HCT116 (cell line): Measurements from ENCODE around the gene ANKRD37. TPM values are rescaled to one million over a fixed set of nuclear protein-coding genes. Genes with fewer than 3 reads are reported as not detected.

Source experiments
- ATAC-seq: fragments of 200-7000 bp; cut with Tn5 transposase; 2 replicates; pipeline ENCODE4 v1.9.1; 2020; ENCODE audit warnings: mild to moderate bottlenecking, moderate library complexity
- BruUV-seq: library from RNA; stranded (reverse); fragments of 400-500 nt; replicated peaks from 2 replicates; lab custom pipeline; 2021; lab: Mats Ljungman, UMichigan
- CTCF ChIA-PET: fragments of 300-600 bp; sonication (Branson Sonifier 250); formaldehyde crosslinking; loops from one replicate; lab custom pipeline; 2021; ENCODE audit warnings: antibody characterized with exemption; lab: Charles Lee
- POLR2A ChIA-PET: fragments of 300-600, 350-600 bp; sonication (Branson Sonifier 250); formaldehyde crosslinking; loops from one replicate; lab custom pipeline; 2021; ENCODE audit warnings: antibody characterized with exemption; lab: Charles Lee
- RAD21 ChIA-PET, 2 experiments: fragments of 300-600 bp; sonication (Branson Sonifier 250); formaldehyde crosslinking; loops; one replicate each; lab custom pipeline; 2023; ENCODE audit warnings: low total read pairs in 2 of 2; ENCODE audit not compliant: uncharacterized antibody in 2 of 2, unreplicated experiment in 2 of 2, low non-redundant PET in 1 of 2; lab: Charles Lee
- DNase-seq: peaks from one replicate; pipeline ENCODE4 v3.0.0-alpha.2; 2010; ENCODE audit warnings: low read depth, low spot score
- H2AFZ ChIP-seq: fragments of 200-600 bp; shearing (Covaris generic), sonication (generic); 2 replicates; pipeline ENCODE4 v1.6.1; 2017; ENCODE audit warnings: low read depth, mixed run types, mixed read lengths, antibody characterized with exemption, low read length; ENCODE audit not compliant: poor library complexity, severe bottlenecking
- H3K27ac ChIP-seq: 2 replicates; pipeline ENCODE4 v1.5.1; 2012; ENCODE audit warnings: low read depth, low read length
- H3K27me3 ChIP-seq: fragments of 200-600 bp; sonication (generic); 2 replicates; pipeline ENCODE4 v1.6.1; 2016; ENCODE audit warnings: mixed run types, low read length, mixed read lengths; ENCODE audit not compliant: insufficient read depth
- H3K36me3 ChIP-seq, 2 experiments: fragments of 200-500 bp in 1 of 2; fragments of 200-600 bp in 1 of 2; sonication (Bioruptor generic) in 1 of 2; sonication (generic) in 1 of 2; 2 replicates each; pipeline versions ENCODE4 v1.5.1 to v1.6.1; 2014 to 2016; ENCODE audit warnings: low read length in 2 of 2, inconsistent platforms in 1 of 2, mixed read lengths in 1 of 2, mixed run types in 1 of 2; ENCODE audit not compliant: insufficient read depth in 2 of 2, control insufficient read depth in 1 of 2
- H3K4me1 ChIP-seq, 2 experiments: fragments of 200-600 bp in 1 of 2; sonication (generic) in 1 of 2; 2 replicates each; pipeline versions ENCODE4 v1.5.1 to v1.6.1; 2012 to 2017; ENCODE audit warnings: low read length in 2 of 2, inconsistent platforms in 1 of 2, mild to moderate bottlenecking in 1 of 2, mixed read lengths in 1 of 2, mixed run types in 1 of 2, moderate library complexity in 1 of 2; ENCODE audit not compliant: insufficient read depth in 2 of 2, control insufficient read depth in 1 of 2
- H3K4me2 ChIP-seq: fragments of 200-600 bp; sonication (generic); 2 replicates; pipeline ENCODE4 v1.6.1; 2017; ENCODE audit warnings: mixed run types, low read length, mixed read lengths
- H3K4me3 ChIP-seq, 2 experiments: fragments of 200-600 bp in 1 of 2; sonication (generic) in 1 of 2; replicated peaks in 1 of 2; 2 replicates each; pipeline ENCODE4 v1.5.1; 2011 to 2016; ENCODE audit warnings: low read length in 2 of 2, control low read depth in 1 of 2, low read depth in 1 of 2, mild to moderate bottlenecking in 1 of 2, mixed read lengths in 1 of 2, mixed run types in 1 of 2
- H3K79me2 ChIP-seq: fragments of 200-600 bp; sonication (generic); 2 replicates; pipeline ENCODE4 v1.6.1; 2017; ENCODE audit warnings: mild to moderate bottlenecking, mixed run types, low read length, moderate library complexity, mixed read lengths; ENCODE audit not compliant: insufficient read depth
- H3K9ac ChIP-seq: fragments of 200-600 bp; sonication (generic); 2 replicates; pipeline ENCODE4 v1.6.1; 2016; ENCODE audit warnings: low read length, mixed read lengths
- H3K9me2 ChIP-seq: fragments of 200-600 bp; sonication (generic), shearing (Covaris generic); 2 replicates; pipeline ENCODE4 v1.6.1; 2017; ENCODE audit warnings: mixed run types, mild to moderate bottlenecking, moderate library complexity; ENCODE audit not compliant: insufficient read depth
- H3K9me3 ChIP-seq, 2 experiments: fragments of 200-500 bp in 1 of 2; fragments of 200-600 bp in 1 of 2; sonication (Bioruptor generic) in 1 of 2; sonication (generic) in 1 of 2; 2 replicates each; pipeline ENCODE4 v1.6.1; 2014 to 2017; ENCODE audit warnings: low read length in 2 of 2, mixed read lengths in 2 of 2, inconsistent platforms in 1 of 2, low read depth in 1 of 2, mild to moderate bottlenecking in 1 of 2, mixed run types in 1 of 2, moderate library complexity in 1 of 2; ENCODE audit not compliant: control insufficient read depth in 1 of 2, insufficient read depth in 1 of 2
- H4K20me1 ChIP-seq: fragments of 200-600 bp; sonication (generic), shearing (Covaris generic); 2 replicates; pipeline ENCODE4 v1.6.1; 2017; ENCODE audit warnings: mixed run types, mild to moderate bottlenecking, moderate library complexity; ENCODE audit not compliant: insufficient read depth
- ATF3 ChIP-seq: IDR thresholded peaks from 2 replicates; pipeline ENCODE4 v1.6.1; 2012
- CEBPB ChIP-seq: IDR thresholded peaks from 2 replicates; pipeline ENCODE4 v1.6.1; 2012; ENCODE audit warnings: low read depth
- CTCF ChIP-seq, 3 experiments: fragments of 200-600 bp in 1 of 3; sonication (generic) in 1 of 3; IDR thresholded peaks in 2 of 3; conservative IDR thresholded peaks in 1 of 3; 2 replicates each; pipeline ENCODE4 v1.5.1; 2012 to 2017; ENCODE audit warnings: low read depth in 2 of 3, low read length in 2 of 3, antibody characterized with exemption in 1 of 3, borderline replicate concordance in 1 of 3, control low read depth in 1 of 3, mild to moderate bottlenecking in 1 of 3, mixed read lengths in 1 of 3, mixed run types in 1 of 3, moderate library complexity in 1 of 3; ENCODE audit not compliant: insufficient read depth in 1 of 3
- EGR1 ChIP-seq: IDR thresholded peaks from 2 replicates; pipeline ENCODE4 v1.6.1; 2012; ENCODE audit warnings: low read depth
- EZH2phosphoT487 ChIP-seq: fragments of 200-600 bp; IDR thresholded peaks from 2 replicates; pipeline ENCODE4 v1.6.1; 2018; ENCODE audit warnings: antibody characterized with exemption, borderline replicate concordance
- FOSL1 ChIP-seq: IDR thresholded peaks from 2 replicates; pipeline ENCODE4 v1.6.1; 2012; ENCODE audit warnings: low read depth
- JUND ChIP-seq: IDR thresholded peaks from 2 replicates; pipeline ENCODE4 v1.6.1; 2012
- SIN3A ChIP-seq: IDR thresholded peaks from 2 replicates; pipeline ENCODE4 v1.6.1; 2012; ENCODE audit warnings: low read depth
- SP1 ChIP-seq: IDR thresholded peaks from 2 replicates; pipeline ENCODE4 v1.6.1; 2012; ENCODE audit warnings: low read depth
- TCF7L2 ChIP-seq: IDR thresholded peaks from 2 replicates; pipeline ENCODE4 v1.7.0; 2011; ENCODE audit warnings: borderline replicate concordance, inconsistent platforms; ENCODE audit not compliant: insufficient read depth, insufficient read length; ENCODE audit errors: extremely low read depth
- ZFX ChIP-seq: fragments of 450-650 bp; IDR thresholded peaks from 2 replicates; pipeline ENCODE4 v1.6.1; 2017
- ZNF274 ChIP-seq: fragments of 200-500 bp; sonication (Bioruptor generic); IDR thresholded peaks from 2 replicates; pipeline ENCODE4 v1.6.1; 2014; ENCODE audit warnings: mild to moderate bottlenecking, low read depth, low read length, inconsistent platforms
- intact Hi-C: fragments of 100-400 bp; cut with micrococcal nuclease; formaldehyde crosslinking; loops from 2 replicates; pipeline ENCODE4 v1.10.0; 2022
- total RNA-seq: library from RNA; stranded (reverse); gene quantifications from one replicate; pipeline ENCODE4 v1.2.1, GENCODE V29; 2021; ENCODE audit not compliant: unreplicated experiment

The ANKRD37 gene
- total RNA-seq, 1 experiment from 2014 or later: 29.9 TPM

GRCh38 chr4:185351691-185352090 lies 45.0 kb upstream of the ANKRD37 start:
- H3K27me3 ChIP-seq: no peaks in the 10 kb centered on the region
- no peak overlapping the region for H3K9ac ChIP-seq
- no peak overlapping the region for H3K4me2 ChIP-seq
- H3K79me2 ChIP-seq: no peaks in the 10 kb centered on the region
- intact Hi-C loops: no loop called here
- ChIA-PET RAD21 (no interaction called here), POLR2A (no interaction called here), CTCF (no interaction called here)
- DNase-seq (no peak), ATAC-seq (no peak)
- no peaks in the 10 kb centered on the region for H3K9me2 ChIP-seq
- TF ChIP-seq TCF7L2: no peak
- TF ChIP-seq SIN3A: no peak
- no peak for TF ChIP-seq ATF3
- TF ChIP-seq ZNF274: no peak
- TF ChIP-seq EGR1: no peak
- no peak for TF ChIP-seq CTCF (IDR thresholded peaks at IDR 0.05 in 2 of 3, conservative IDR thresholded peaks at IDR 0.05 in 1 of 3; ENCODE audit: borderline replicate concordance in 1 of 3, insufficient read depth in 1 of 3, low read depth in 2 of 3, low read length in 2 of 3)
- no peak for TF ChIP-seq SP1
- no peak for TF ChIP-seq CEBPB
- no peak for TF ChIP-seq JUND
- TF ChIP-seq EZH2phosphoT487: no peak
- TF ChIP-seq FOSL1: no peak
- TF ChIP-seq ZFX: no peak
- BruUV-seq: no TSS peak
- no peak overlapping the region for H2AFZ ChIP-seq
- no peak overlapping the region for H3K27ac ChIP-seq
- H3K4me1 ChIP-seq: no peaks in the 10 kb centered on the region
- no peaks in the 10 kb centered on the region for H3K9me3 ChIP-seq
- no peak overlapping the region for H3K4me3 ChIP-seq
- H4K20me1 ChIP-seq: no peaks in the 10 kb centered on the region
- H3K36me3 ChIP-seq: peaks cover under 1 to 5% of the 10 kb centered on the region in 2 experiments; a peak in 2 of 4 replicates
